Neural progenitor cell (in vitro differentiated cells): Measurements from ENCODE around the gene LRRC8E.

Experiments used
- CTCF ChIP-seq: fragments of 200-600 bp; sonication (generic); IDR thresholded peaks from 2 replicates; pipeline ENCODE4 v1.5.1; 2017; ENCODE audit warnings: antibody characterized with exemption, mild to moderate bottlenecking
- EZH2 ChIP-seq: fragments of 200-600 bp; sonication (generic); IDR thresholded peaks from 2 replicates; pipeline ENCODE4 v1.6.1; 2017; ENCODE audit warnings: antibody characterized with exemption, mild to moderate bottlenecking, moderate library complexity
- EZH2phosphoT487 ChIP-seq: fragments of 200-600 bp; sonication (generic); IDR thresholded peaks from 2 replicates; pipeline ENCODE4 v1.6.1; 2017; ENCODE audit warnings: antibody characterized with exemption

DNA sequence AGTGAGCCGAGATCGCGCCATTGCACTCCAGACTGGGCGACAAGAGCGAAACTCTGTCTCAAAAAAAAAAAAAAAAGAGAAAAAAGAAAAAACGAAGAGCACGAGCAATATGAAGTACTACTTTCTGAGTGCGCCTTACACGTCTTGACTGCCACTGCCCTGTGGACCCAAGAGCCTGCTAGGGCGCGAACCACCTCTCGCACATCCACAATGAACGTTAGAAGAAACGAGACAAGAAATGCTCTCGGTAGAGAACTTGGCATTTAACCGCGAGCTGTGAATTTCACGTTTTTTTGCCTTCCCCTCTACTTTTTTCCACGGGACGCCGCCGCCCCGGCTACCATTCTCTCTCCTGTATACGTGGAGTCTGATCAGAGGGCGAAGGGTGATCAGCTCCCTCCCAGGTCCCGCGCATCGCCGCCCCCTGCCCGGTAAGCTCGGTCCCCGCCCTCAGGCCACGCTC, 54.7 kb downstream of the LRRC8E start:
- no peak for TF ChIP-seq EZH2
- no peak for TF ChIP-seq CTCF
- TF ChIP-seq EZH2phosphoT487, result no peak
